ENCODE measurements around the gene LZTR1. TPM values are rescaled to one million over a fixed set of nuclear protein-coding genes. Genes with fewer than 3 reads are reported as not detected.

The LZTR1 gene
- total RNA-seq, 1 donor, result 53.5 TPM

- no peak for TF ChIP-seq CTCF (IDR thresholded peaks at IDR 0.05; ENCODE audit: insufficient read depth, low read length)
- DNase-seq (ENCODE audit: low read depth), result no peak
- no peak overlapping the region for H3K4me3 ChIP-seq (ENCODE audit: low read depth, low read length)
Measured at GRCh38 chr22:20995329-20996030, 13.4 kb downstream of the LZTR1 start.

GRCh38 chr22:20996031-20996410 lies 13.9 kb downstream of the LZTR1 start:
- TF ChIP-seq CTCF (IDR thresholded peaks at IDR 0.05; ENCODE audit: insufficient read depth, low read length), result no peak
- no peak for DNase-seq (ENCODE audit: low read depth)
- no peak overlapping the region for H3K4me3 ChIP-seq (ENCODE audit: low read depth, low read length)

GRCh38 chr22:20996598-20997535 lies 14.8 kb downstream of the LZTR1 start:
- H3K4me3 ChIP-seq (ENCODE audit: low read depth, low read length), result no peak overlapping the region
- TF ChIP-seq CTCF (IDR thresholded peaks at IDR 0.05; ENCODE audit: insufficient read depth, low read length), result no peak
- DNase-seq (ENCODE audit: low read depth), result no peak

- no peak for DNase-seq (ENCODE audit: low read depth)
- no peak overlapping the region for H3K4me3 ChIP-seq (ENCODE audit: low read depth, low read length)
- TF ChIP-seq CTCF (IDR thresholded peaks at IDR 0.05; ENCODE audit: insufficient read depth, low read length), result no peak
Measured at GRCh38 chr22:20997536-20998257, 15.6 kb downstream of the LZTR1 start.

GRCh38 chr22:20998411-20999336 lies 16.6 kb downstream of the LZTR1 start:
- DNase-seq (ENCODE audit: low read depth), result peak; percentile 19
- no peak for TF ChIP-seq CTCF (IDR thresholded peaks at IDR 0.05; ENCODE audit: insufficient read depth, low read length)
- H3K4me3 ChIP-seq (ENCODE audit: low read depth, low read length), result no peak overlapping the region
